ENCODE results near the gene UCHL3. TPM values are rescaled to one million over a fixed set of nuclear protein-coding genes. Genes with fewer than 3 reads are reported as not detected.

The UCHL3 gene
- polyA plus RNA-seq, 1 donor (not counting 4 experiments of a cell fraction or from before 2014, with no cell fraction given) = 134 TPM

DNA sequence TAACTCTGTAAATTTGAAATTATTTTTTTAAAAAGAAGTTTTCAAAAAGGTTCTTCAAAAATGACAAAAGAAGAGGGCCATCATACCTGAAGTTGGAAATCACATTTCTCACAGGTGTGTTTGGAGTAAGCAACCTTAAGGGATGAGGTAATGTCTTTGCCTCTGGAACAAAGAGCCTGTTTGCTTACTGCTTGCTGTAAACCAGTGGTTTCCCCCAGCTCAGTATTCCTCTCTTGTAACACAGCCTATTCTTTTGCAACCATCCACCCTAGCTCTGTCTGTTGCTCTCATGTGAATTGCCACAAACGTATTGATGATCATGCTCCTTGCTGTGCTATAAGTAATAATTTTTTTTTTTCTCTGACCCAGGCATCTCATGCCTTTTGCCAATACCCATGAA is 38.1 kb downstream of the UCHL3 start:
- dilution Hi-C loops (cut with MboI; ENCODE audit: extremely low pct_ligation_motif_present, low sequenced_read_pairs) = no loop called here
- no peak overlapping the region for H3K27ac ChIP-seq (ENCODE audit: control insufficient read depth, insufficient read depth, low read length)

DNA sequence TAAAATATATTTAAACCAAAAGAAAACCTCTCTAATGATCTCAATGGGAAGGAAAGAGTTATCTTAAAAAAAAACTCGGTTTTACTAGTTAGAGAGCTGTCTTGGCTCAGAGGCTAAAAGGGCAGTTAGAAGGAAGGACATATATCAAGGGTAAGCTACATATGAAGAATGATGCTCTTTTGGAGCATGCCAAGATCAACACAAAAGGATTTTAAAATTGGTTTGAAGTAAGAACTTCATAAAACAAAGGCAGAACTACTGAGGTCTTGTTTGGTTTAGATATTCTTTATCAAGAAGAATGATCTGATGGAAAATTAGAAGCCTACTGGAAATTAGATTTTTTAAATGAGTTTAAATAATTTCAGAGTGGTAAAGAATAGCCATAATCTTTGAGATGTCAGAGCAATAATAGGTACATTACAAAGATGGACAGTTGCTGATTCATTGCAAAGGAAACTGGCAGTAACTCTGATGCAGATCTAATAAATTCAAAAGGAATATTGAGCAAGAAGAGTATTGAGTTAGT is 47.1 kb downstream of the UCHL3 start:
- H4K20me1 ChIP-seq (ENCODE audit: control insufficient read depth, extremely low read depth, insufficient read depth, low read length) = no peaks in the 10 kb centered on the region
- TF ChIP-seq, protein P1, sequence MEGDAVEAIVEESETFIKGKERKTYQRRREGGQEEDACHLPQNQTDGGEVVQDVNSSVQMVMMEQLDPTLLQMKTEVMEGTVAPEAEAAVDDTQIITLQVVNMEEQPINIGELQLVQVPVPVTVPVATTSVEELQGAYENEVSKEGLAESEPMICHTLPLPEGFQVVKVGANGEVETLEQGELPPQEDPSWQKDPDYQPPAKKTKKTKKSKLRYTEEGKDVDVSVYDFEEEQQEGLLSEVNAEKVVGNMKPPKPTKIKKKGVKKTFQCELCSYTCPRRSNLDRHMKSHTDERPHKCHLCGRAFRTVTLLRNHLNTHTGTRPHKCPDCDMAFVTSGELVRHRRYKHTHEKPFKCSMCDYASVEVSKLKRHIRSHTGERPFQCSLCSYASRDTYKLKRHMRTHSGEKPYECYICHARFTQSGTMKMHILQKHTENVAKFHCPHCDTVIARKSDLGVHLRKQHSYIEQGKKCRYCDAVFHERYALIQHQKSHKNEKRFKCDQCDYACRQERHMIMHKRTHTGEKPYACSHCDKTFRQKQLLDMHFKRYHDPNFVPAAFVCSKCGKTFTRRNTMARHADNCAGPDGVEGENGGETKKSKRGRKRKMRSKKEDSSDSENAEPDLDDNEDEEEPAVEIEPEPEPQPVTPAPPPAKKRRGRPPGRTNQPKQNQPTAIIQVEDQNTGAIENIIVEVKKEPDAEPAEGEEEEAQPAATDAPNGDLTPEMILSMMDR (optimal IDR thresholded peaks at IDR 0.05 in 1 of 3, IDR thresholded peaks at IDR 0.05 in 1 of 3, conservative IDR thresholded peaks at IDR 0.05 in 1 of 3; ENCODE audit: extremely low read depth in 1 of 3, insufficient read depth in 2 of 3, low read length in 3 of 3) = no peak
- no peak for TF ChIP-seq EZH2 (IDR thresholded peaks at IDR 0.05; ENCODE audit: low read length)
- H3K9me1 ChIP-seq (ENCODE audit: control insufficient read depth, extremely low read depth, insufficient read depth, low read length) = no peaks in the 10 kb centered on the region
- dilution Hi-C loops (cut with MboI; ENCODE audit: extremely low pct_ligation_motif_present, low sequenced_read_pairs) = no loop called here
- H3K27me3 ChIP-seq (ENCODE audit: control insufficient read depth, extremely low read depth, insufficient read depth, low read length) = no peaks in the 10 kb centered on the region
- H3K9me3 ChIP-seq (ENCODE audit: control insufficient read depth, low read depth, low read length) = no peaks in the 10 kb centered on the region
- H3K27ac ChIP-seq (ENCODE audit: control insufficient read depth, insufficient read depth, low read length) = no peak overlapping the region
- H3K4me3 ChIP-seq (ENCODE audit: control insufficient read depth in 2 of 3, extremely low read depth in 1 of 3, insufficient read depth in 2 of 3, low read depth in 1 of 3, low read length in 3 of 3) = no peak overlapping the region
- H3K9ac ChIP-seq (ENCODE audit: control insufficient read depth, extremely low read depth, insufficient read depth, low read length) = no peak overlapping the region
- H3K36me3 ChIP-seq (ENCODE audit: control insufficient read depth in 2 of 2, extremely low read depth in 1 of 2, insufficient read depth in 2 of 2, low read length in 2 of 2) = peaks cover 0 to 2% of the 10 kb centered on the region in 2 experiments
- no peaks in the 10 kb centered on the region for H3K79me2 ChIP-seq (ENCODE audit: control insufficient read depth, insufficient read depth, low read length)
- DNase-seq (ENCODE audit: low read depth, low spot score) (no peak), FAIRE-seq (no peak)
- no peak overlapping the region for H2AFZ ChIP-seq (ENCODE audit: control insufficient read depth, low read length)
- no peaks in the 10 kb centered on the region for H3K4me1 ChIP-seq (ENCODE audit: control insufficient read depth, extremely low read depth, insufficient read depth, low read length)
- no peak overlapping the region for H3K4me2 ChIP-seq (ENCODE audit: control insufficient read depth, extremely low read depth, insufficient read depth, low read depth, low read length)

More for the DNA sequence above, 38.1 kb downstream of the UCHL3 start:
- DNase-seq (ENCODE audit: low read depth, low spot score) (no peak), FAIRE-seq (peak; percentile 32)
- Histone ChIP-seq H3K9me3 (ENCODE audit: control insufficient read depth, low read depth, low read length) (no peaks in the 10 kb centered on the region), H3K9me1 (ENCODE audit: control insufficient read depth, extremely low read depth, insufficient read depth, low read length) (no peaks in the 10 kb centered on the region), H3K36me3 (ENCODE audit: control insufficient read depth in 2 of 2, extremely low read depth in 1 of 2, insufficient read depth in 2 of 2, low read length in 2 of 2) (peaks cover 0 to 7% of the 10 kb centered on the region in 2 experiments), H3K27me3 (ENCODE audit: control insufficient read depth, extremely low read depth, insufficient read depth, low read length) (no peaks in the 10 kb centered on the region), H3K9ac (ENCODE audit: control insufficient read depth, extremely low read depth, insufficient read depth, low read length) (no peak overlapping the region), H2AFZ (ENCODE audit: control insufficient read depth, low read length) (no peak overlapping the region), H3K4me1 (ENCODE audit: control insufficient read depth, extremely low read depth, insufficient read depth, low read length) (no peaks in the 10 kb centered on the region), H3K4me3 (ENCODE audit: control insufficient read depth in 2 of 3, extremely low read depth in 1 of 3, insufficient read depth in 2 of 3, low read depth in 1 of 3, low read length in 3 of 3) (no peak overlapping the region), H4K20me1 (ENCODE audit: control insufficient read depth, extremely low read depth, insufficient read depth, low read length) (no peaks in the 10 kb centered on the region), H3K4me2 (ENCODE audit: control insufficient read depth, extremely low read depth, insufficient read depth, low read depth, low read length) (no peak overlapping the region), H3K79me2 (ENCODE audit: control insufficient read depth, insufficient read depth, low read length) (no peaks in the 10 kb centered on the region)
- TF ChIP-seq, protein P1 (optimal IDR thresholded peaks at IDR 0.05 in 1 of 3, IDR thresholded peaks at IDR 0.05 in 1 of 3, conservative IDR thresholded peaks at IDR 0.05 in 1 of 3; ENCODE audit: extremely low read depth in 1 of 3, insufficient read depth in 2 of 3, low read length in 3 of 3) = no peak
- TF ChIP-seq EZH2 (IDR thresholded peaks at IDR 0.05; ENCODE audit: low read length) = no peak

Measured in keratinocyte (primary cell).